ENCODE data around the gene PLS1.

- TF ChIP-seq POLR2A (IDR thresholded peaks at IDR 0.05) (no peak), POLR2AphosphoS5 (IDR thresholded peaks at IDR 0.05) (no peak), CTCF (IDR thresholded peaks at IDR 0.05) (no peak)
These were observed 40.5 kb downstream of the PLS1 start for GRCh38 chr3:142636664-142637063.
